Left forelimb (tissue), 1 donor: ENCODE data around the gene INMT.

Experiments used
- DNase-seq: peaks from one replicate; pipeline ENCODE4 v3.0.0-alpha.2; 2018; ENCODE audit warnings: low spot score

Gene INMT

DNA sequence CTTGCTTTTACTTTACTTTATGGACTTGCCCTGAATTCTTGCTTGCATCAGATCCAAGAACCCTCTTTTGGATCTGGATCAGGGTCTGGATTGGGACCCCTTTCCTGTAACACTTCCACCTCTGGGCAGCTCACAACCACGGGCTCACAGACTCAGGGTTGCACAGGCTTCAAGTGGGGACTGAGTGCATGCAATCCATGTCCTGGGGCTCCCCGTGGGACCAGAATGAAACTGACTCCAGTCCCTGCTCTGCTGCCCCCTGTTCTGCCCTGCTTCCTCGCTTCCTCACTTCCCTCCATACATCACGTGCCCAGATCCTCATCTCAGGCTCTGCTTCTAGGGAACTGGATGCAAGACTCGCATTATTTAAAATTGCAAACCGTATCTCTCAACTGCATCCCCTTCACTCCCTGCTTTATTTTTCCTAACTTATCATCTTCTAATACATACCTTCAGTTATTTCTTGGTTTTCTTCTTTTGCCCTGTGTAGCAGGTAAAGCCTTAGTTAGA, 23.3 kb upstream of the INMT start:
- no peak for DNase-seq

DNA sequence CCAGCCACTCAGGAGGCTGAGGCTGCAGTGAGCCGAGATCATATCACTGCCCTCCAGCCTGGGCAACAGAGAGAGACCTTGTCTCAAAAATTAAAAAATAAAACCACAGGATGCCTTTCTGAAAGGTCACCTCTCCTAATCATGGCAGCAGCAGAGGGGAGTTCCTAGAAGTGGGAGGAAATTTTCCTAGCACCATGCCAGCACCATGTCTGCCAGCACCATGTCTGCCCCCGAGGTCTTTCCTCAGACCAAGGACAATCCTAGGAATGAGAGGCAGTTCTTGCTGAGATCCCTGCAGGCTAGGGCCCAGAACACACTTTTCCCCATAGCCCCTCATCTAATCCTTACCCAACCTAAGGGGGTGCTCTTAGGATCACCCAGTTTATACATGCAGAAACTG, 22.3 kb upstream of the INMT start:
- DNase-seq = no peak

DNA sequence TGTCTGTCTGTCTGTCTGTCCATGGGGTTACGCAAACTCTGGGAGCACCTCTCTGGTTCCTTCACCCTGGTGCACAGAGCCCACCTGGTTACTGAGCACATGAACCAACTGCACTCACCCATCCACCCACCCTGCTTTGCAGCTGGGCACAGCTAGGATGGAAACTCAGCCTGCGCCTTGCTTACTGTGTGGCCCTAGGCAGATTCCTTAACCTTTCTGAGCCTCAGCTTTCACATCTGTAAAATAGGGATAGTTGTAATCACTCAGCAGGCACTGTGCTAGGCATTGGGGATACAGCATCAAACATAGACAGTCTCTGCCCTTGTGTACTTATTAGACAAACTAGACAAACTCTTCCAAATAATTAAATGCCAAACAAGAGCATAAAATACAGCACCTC, 21.8 kb upstream of the INMT start:
- no peak for DNase-seq

DNA sequence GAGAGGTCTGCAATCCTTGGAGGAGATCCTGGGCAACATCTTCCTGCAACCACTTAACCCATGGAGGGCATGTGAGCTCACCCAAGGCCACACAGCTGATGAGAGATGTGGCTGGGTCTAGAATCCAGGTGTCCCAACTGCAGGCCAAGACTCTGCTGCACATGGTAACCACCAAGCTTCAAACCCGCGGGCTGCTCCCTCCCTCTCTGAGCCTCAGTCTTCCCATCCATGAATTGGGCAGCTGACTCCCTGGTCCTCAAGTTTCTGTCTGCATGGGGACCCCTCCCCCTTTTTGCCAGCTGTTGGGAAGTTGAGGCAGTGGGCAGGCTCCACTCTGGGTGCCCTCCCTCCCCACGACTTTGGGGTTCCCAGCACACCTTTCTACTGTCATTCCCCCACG, 20.9 kb upstream of the INMT start:
- no peak for DNase-seq

DNA sequence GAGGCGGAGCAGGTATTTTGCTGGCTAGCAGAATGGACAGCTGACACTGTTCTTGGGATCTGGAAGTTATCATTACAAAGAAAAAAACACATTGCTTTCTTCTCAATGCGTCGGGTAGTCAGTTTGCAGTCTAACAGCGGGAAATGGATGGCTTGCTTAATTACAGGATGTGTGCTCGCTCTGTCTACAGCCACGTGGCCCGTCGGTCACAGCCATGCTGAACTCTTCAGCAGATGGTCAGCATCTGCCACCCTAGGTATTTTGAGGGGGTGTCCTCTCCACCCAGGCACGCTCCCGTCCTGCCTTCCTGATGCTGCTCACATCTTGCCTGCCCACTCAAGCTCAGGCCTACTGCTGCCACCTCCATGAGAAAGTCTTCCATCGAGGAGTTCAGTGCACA, 20.4 kb upstream of the INMT start:
- no peak for DNase-seq

DNA sequence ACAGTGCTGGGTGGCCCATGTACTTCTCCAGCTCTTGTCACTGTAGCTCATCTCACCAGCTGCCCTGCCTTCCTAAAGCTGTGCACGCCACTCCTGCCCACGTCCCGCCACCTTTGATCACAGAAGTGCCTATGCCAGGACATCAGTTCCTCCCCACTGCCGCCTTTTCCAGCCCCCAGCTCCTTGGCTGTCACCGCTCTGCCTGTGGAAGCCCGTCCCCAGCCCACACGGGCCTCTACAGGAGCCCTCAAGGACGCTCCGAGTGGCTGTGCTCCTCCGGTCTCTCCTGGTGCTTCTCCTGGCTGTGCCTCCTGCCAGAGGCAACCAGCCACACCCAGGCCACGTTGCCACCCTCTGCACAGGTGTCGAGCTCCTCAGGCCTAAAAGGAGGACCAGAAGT, 19.3 kb upstream of the INMT start:
- DNase-seq = no peak

DNA sequence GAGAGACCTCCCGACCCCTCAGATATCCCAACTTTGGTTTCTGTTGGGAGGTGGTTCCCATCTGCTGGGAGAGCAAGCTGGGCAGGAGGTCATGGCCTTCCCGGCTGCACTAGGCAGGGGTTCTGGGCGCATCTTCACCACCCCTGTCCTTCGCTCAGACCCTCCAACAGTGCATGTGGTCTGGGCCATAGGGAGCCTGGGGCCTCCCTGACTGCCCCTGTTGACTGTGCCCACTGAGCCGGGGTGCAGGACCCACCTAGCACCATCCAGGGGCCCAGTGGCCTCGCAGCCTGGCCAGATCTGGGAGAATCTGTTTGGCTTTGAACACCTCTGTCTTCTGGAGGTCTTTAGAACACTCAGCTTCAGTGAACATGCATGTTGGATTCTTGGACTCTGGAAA, 18.7 kb upstream of the INMT start:
- DNase-seq = no peak

DNA sequence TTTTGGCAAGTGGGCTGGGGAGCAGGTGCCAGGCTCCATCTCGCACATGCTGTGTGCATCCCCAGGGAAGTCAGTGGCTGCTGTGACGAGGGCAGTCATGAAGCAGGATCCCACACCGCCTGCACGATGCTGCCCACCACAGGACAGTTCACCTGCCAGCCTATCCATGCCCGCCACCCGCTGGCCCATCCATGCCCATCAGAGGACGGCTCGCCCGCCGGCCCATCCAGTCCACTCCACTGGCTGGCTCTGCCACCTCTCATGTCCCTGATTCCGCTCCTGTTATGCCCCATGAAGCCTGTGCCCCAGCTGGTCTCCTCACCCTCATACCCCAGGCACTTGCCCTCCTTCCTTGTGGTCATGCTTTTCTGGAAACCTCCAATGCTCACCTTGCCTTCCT, 18.2 kb upstream of the INMT start:
- DNase-seq = no peak

DNA sequence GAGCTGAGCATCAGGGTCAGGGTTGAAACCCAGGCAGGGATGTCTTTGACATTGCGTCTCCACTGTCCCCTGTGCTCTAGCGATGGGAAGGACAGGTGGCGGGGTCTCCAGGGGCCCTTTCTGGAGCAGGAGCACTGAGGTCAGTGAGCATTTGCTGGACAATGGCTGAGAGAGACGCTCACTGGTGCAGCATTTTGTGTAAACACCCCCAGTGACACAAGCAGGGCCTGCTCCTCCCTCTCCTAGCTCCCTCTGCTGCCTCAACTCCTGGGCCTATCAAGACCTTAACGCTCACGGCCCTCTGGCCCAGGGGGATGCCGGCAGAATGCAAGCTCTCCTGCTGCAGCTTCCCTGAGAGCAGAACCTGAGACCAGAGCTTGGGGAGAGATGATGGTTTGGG, 17.4 kb upstream of the INMT start:
- no peak for DNase-seq

DNA sequence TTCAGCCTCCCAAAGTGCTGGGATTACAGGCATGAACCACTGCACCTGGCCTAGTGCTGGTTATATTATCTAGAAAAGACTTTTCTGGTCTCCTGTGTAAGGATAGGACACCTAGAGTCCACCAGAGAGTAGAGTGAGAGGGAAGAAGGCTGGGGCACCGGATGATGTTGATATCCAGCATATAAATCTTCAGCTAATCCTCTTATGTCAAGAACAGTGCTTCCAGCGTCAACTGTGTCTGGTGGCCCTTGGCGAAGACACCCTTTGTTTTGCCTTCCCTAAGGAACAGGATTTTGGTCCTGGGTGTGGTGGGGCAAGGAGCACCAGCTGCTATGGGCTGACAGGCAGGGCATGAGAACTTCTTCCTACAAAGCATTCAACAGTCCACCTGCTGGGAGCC, 16.3 kb upstream of the INMT start:
- DNase-seq = no peak

DNA sequence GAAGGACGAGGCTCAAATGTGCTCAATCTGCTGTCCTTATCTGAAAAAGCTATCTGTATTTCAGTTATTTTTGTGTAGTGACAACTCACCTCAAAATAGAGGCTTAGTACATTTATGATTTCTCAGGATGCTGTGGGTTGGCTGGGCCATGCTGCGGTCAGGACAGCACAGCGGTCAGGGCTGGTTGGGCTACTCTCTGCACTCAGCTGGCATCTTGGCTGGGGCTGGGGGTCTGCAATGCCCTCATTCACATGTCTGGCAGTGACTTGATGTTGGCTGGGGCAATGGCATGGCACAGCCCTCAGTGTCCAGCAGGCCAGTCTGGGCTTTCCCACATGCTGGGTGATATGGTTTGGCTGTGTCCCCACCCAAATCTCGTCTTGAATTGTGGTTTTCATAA, 15.6 kb upstream of the INMT start:
- no peak for DNase-seq

DNA sequence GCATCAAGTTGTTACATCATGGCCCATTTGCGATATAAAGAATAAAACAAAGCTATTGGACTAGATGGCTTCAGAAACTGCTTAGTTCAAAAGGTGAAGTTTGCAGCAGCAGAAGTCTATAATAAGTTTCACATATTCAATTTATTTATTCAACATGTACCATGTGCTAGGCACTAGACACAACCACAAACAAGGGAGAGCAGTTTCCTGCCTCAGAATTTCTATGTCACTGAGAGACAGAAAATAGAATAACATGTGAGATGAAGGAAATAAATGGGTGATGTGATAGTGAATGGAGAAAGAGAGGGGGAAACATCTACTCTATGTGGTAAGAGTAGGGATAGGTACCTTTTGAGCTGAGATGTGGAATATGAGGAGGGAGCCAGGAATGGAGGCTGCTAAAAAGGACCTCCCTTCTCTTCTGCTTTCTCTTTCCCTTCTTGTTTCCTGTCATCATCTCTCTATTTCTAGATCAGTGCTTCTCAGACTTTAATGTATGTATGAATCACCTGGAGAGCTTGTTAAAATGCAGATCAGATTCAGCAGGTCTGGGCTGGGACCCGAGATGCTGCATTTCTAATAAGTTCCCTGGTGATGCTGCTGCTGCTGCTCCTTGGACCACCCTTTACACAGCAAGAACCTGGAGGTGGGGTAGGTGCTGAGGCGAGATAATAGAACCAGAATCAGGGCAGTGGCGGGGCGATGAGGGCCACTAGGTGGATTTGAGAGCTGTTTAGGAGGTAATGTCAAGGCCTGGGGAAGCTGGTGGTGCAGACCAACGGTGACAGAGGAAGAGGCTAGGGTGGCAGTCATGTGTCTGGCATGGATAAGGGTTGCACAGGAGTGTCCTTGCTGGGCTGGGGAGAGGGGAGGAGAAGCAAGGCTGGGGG, 13.7 kb upstream of the INMT start:
- no peak for DNase-seq

DNA sequence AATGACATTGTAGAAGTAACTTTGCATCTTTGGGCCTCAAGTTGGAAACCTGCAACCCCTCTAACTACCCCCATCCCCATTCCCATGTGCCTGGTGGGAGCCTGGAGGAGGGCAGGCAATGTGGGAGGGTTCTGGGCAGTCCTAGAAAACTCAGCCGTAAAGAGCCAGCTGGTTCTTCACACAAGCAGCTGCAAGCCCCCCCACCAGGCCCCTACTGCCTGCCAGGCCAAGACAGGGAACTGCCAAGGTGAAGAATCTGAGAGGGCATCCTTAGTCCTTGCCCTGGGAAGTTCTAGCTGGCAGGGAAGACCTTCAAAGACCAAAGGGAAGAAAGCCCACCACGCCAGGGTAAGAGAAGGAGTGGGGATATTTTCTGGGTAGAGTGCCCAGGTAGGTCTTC, 12.2 kb upstream of the INMT start:
- no peak for DNase-seq

DNA sequence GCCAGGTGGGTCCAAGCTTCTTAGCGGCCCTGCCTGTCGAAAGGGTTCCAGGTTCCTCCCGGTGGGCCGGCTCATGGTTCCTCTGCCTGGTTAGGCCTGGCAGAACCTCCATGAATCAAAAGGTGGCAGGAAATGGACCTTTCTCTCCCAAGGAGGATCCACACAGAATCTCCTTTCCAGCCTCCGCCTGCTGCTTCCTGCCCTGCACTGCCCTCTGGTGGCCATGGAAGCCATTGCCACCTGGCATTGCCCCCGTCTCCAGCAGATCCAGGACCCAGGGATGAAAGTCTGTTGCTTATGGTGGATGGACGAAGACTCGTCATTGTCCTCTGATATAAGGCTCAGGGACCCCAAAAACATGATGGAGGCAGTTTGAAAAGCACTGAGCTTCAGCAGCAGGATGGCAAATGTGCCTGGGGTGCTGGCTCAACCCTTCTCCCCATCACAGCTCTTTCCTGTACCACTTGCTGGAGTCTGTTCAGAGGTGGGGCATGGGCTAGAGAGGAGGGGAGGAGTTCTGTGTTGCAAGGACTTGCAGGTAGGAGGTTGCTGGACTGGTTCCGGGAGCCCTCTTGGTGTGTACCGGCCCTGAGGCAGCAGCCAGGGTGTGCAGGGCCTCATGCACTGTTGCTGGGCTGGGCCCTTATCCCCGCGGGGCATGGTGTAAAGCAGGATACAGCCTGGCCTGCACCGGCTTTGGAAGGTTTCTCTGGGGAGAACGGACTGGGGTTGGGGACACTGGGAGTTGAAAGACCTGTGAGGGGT, 11.3 kb upstream of the INMT start:
- peak; percentile 84 for DNase-seq

DNA sequence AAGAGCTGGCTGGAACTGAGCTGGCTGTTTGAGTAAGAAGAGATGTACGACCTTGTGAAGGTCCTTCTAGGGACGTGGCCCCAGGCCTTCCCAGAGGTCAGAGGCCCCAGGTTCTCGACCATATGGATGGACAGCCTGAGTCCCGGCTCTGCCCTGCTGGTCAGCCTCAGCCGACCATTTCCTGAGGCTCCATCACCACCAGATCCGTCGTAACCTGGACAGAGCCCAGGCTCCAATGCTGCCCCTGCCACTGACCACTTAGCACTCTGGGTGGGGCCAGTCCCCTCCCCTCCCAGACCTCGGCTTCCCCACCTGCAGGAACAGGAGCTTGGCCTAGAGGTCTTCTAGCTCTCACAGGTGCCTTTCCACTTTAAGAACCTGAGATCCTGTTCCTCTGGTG, 10.6 kb upstream of the INMT start:
- no peak for DNase-seq

DNA sequence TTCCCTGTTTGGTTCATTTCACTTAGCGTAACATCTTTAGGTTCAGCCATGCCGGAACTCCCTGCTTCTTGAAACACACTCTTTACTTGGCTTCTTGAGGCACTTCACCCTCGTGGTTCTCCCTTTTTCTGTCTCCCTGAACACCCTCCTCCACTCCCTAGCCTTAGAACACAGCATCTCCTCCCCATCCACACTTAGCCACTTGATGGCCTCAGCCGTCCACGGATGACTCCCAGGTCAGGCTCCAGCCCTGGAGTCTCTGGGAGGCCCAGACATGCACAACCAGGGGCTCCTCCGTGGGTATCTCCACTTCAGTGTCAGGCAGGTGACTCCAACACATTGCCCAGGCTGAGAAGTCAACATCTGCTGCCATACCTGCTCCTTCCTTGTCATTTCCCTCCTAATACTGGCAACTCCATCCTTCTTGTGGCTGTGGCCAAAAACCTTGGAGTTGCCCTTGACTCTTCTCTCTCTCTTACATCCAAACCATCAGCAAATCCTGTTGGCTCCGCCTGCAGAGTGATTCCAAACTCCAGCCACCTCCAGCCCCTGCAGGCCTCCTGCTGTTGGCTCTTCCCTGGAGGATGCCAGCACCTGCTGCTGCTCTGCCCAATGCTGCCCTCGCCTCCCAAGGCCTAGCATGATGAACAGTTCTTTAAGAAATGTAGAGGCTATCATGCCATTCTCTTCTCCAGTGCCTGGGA, 8.4 kb upstream of the INMT start:
- no peak for DNase-seq

DNA sequence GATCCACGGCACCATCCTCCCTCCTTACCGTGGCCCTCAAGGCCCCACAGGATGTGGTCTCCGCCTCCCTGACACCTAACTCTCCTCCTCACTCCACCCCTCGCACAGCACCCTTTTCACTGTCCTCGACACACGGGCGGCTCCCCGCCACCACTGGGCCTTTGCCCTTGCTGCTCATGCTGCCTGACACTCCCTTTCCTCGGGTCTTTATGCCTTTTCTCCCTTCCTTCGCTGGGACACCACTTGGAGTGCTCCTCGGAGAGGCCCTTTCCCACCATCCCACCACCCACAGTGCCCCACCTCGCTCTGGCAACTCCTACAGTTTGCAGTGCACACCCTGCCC, 7.9 kb upstream of the INMT start:
- DNase-seq = no peak

DNA sequence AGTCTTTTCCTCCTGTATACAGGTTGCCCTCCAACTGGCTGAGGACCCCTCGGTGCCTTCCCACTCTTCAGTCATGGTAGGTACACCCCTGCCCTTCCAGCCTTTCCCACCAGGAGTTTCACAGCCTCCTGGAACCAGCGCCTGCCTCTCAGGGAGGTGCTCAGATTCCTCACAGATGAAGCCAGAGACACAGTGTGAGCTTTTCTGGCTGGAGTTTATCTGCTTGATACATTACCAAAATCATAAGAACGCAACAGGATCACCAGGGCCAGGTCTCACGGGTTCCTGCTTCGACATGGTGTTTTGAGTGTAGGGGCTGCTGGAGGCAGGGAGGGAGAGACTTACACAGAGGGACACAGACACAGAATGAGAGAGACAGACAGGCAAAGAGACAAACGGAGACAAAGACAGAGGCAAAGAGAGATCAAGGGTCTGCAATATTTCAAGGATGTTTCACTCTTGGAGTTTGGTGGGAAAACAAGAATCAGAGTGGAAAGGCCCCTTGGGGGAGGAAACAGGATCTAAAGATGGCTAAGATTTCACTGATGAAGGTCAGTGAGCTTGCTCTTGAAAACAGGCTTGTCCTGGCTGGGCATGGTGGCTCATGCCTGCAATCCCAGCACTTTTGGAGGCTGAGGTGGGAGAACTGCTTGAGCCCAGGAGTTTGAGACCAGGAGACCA, 6.5 kb upstream of the INMT start:
- DNase-seq = no peak

DNA sequence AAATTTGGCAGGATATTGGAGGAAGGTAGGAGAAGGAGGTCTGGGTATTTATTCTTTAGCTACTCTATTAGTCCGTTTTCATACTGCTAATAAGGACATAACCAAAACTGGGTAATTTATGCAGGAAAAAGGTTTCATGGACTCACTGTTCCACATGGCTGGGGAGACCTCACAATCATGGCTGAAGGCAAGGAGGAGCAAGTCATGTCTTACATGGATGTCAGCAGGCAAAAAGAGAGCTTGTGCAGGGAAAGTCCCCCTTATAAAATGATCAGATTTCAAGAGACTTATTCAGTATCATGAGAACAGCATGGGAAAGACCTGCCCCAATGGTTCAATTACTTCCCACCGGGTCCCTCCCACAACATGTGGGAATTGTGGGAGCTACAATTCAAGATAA, 1.9 kb upstream of the INMT start:
- no peak for DNase-seq

DNA sequence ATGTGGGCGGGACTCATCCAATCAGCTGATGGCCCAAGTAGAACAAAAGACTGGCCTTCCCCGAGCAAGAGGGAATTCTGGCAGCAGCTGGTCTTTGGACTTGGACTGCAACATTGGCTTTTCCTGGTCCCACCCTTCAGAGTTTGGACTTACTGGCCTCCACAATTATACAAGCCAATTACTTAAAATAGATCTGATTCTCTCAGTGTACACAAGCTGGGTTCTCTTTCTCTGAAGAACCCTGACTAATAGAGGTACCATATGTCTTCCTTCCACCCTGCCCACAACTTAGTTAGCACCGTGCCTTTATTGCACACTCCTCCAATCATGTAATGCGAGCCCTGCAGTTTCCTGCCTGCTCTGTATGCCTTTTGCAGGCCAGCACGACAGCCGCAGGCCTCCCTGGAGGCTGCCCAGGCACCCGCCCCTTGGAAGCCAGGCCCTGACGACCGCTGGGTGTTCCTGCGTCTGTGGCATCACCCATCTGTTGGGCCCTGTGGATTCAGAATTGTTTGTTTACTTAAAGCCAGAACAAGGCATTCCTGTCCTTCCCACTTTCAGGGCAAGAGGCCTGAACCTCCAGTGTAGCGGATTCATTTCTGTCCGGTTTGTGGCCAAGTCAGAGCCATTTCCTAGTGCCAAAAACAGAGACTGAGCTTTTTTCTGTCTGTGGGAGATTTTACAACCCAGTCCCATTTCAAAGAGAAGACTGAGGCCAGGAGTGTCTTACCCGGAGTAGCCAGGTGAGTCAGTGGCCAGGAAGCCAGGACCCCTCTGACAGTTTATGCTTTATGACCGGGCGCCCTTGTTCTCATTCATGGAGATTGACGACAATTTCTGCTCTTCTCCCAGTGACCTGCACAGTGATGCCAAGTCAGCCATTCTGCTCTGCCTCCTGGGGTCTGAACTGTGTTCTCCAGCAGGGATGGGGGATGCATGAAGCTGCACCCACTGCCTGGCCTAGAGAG, 968 bp upstream of the INMT start:
- peak; percentile 85 for DNase-seq

DNA sequence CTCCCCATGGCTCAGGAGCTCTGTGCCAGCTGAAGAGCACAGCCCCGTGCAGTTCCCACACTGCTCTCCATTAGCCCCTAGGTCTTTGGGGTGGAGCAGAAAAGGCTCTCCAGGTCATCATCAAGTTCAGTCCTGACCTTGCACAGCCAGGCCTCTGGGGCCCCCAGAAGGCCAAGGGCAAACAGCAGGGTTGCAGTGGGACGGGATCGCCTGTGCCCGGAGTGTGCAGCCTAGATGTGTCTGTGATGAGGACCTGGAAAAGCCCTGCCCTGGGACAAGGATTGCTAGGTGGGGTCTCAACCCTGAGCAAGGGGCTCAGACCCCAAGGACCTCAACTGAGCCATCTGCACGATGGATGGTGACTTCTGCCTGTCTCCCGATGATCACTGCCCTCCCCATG, 549 bp downstream of the INMT start:
- no peak for DNase-seq
